SKM-1 treated with dmso at 0.1 percent for 144 hours (cell line): ENCODE data around the gene FAM3D.

Source experiments
- DNase-seq: peaks from one replicate; lab custom pipeline; 2025; ENCODE audit not compliant: unreplicated experiment; lab: John Stamatoyannopoulos, UW

Gene FAM3D

DNA sequence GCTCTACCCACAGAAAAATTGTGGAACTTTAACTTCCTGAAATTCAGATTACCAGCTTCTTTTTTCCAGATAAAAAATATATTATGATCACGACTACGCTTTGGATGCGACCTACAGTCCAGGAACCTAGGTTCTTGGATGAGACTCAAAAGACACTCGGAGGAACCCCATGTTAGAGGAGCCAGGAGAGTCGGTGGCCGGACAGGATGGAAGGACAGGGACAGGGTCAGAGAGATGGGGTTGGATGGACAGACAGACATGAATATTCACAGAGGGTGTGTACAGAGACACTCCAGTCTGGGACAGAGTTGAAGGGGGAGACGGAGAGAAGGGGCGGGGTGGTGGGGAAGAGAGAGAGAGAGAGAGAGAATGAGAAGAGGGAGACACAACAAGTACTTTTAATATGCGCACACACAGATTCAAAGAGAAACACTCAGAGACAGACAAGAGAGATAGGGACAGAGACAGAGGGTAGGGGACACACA is 9.5 kb downstream of the FAM3D start:
- no peak for DNase-seq

DNA sequence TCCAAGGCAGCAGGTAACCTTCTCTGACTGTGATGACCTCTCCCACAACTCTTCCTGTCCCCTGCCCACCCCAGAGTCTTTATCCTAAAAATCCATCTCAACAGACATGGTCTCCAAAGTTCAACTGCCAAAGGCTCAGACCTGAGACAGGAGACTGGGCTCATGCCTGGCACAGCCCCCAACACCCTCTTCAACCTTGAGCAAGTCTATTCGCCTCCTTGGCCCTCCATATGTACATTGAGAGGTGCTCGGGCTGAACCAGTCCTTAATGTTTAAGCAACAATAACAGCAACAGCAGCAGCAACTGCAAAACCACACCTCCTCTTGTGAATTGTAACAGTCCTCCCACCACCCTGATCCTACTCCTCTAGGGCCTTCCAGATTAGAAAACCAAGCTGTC is 9.9 kb downstream of the FAM3D start:
- no peak for DNase-seq

DNA sequence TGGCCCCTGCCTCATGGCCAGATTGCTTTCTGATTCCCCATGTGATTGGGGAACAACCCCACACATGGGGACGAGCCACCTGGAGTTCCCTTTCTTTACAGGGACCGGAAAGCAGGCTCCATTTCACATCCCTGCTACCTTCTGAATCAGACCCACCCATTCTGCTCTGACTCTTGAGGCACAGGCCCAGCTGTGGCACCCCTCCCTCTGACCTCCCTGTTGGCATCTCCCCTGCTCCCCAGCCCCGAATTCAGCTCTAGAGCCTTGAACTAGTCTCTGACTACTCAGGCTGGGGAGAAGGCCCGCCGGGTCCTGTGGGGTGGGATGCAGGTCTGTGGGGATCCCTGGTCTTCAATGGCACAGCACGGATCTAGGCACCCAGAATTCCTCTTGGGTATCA is 12.1 kb downstream of the FAM3D start:
- no peak for DNase-seq

- DNase-seq: no peak
Measured at GRCh38 chr3:58652624-58653023, 13.9 kb downstream of the FAM3D start.

DNA sequence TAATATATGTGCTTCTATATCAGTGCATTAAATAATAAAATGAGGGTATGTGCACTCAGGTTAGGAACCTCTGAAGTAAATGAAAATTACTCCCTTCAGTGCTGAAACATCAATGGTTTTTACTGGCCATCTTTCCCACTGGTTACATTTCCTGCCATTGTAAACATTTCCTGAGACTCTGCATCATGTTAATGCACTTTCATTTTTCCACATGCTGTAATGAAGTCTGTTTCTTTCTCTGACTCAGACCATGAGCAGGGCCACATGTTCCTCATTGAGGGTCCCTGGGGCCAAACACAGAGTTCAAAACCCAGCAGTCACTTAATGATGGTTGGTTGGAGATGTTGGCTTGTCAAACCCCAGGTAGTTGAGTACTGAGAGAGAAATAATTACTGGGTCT is 15.3 kb downstream of the FAM3D start:
- DNase-seq: no peak

GRCh38 chr3:58647381-58648141 is 19.0 kb downstream of the FAM3D start:
- DNase-seq: no peak

DNA sequence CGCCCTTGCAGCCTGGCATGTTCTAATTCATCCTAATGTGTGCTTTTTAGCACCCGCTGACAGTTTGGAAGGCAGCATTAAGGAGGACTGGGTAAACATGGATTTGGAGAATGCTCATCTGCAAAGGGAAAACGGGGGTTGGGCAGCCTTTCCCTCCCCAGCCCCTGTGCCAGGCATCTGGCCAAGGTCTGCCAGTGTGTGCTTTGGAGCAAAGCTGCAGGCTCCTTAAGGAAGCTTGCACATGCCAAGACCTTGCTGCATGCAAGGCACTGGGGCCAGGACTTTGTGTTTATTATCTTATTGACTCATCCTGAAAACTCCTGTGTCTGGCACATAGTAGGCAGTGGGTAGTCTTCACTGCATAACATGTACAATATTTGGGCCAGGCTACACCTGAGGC is 20.1 kb downstream of the FAM3D start:
- DNase-seq: no peak

- no peak for DNase-seq
Measured at GRCh38 chr3:58645726-58646125, 20.8 kb downstream of the FAM3D start.

DNA sequence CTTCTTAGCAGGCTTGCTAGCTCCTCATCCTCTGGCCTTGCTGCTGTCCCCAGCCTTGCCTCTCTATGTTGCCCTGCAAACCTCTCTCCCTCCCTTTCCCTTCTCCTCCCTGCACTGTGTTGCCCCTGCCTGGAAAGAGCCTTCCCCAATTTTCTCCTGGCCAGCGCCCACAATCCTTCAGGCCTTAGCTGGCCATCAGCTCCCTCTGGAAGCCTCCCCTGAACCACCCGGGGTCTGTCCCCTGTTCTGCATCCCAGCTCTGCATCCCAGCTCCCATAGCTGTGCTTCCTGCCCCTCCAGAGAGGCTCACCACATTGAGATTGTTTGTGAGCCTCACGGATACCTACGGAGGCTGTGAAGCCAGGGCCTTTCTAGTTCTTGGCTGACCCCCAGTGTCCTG is 23.7 kb downstream of the FAM3D start:
- DNase-seq: no peak

DNA sequence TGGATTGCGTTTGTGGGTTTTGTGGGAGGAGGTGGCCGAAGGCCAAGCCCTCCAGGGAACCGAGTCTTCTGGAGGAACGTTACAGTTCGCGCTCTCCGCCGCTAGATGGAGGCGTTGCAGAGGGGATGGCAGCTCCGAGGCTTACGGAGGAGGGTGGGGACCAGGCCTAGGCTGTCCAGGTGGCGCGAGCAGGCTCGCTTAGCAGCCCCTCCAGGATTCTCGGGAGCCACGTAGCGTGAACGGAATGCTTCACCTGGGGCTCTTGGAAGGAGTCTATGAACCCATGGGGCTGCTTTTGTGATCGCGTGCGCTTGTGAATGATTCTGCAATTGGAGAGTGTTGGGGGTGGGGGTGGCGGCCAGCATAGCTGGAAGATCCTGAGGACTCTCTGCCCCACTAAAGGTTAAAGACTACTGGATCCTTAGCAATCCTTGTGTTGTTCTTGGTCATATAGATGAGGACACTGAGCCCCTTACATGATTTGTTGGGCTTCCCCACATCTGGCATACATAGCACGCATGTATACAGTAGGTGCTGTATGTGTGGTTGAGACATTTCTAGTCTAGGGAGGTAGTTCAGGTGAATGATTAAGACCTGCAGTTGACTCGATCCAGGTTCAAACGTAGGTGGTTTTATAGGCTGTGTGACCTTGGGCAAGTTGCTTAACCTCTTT is 25.7 kb downstream of the FAM3D start:
- peak; percentile 49 for DNase-seq

GRCh38 chr3:58639842-58640241 is 26.7 kb downstream of the FAM3D start:
- DNase-seq: no peak

GRCh38 chr3:58639001-58639400 is 27.6 kb downstream of the FAM3D start:
- no peak for DNase-seq

- no peak for DNase-seq
Measured at GRCh38 chr3:58638591-58638990, 28.0 kb downstream of the FAM3D start.

GRCh38 chr3:58637509-58637908 is 29.1 kb downstream of the FAM3D start:
- DNase-seq: no peak

GRCh38 chr3:58635371-58636285 is 30.9 kb downstream of the FAM3D start:
- DNase-seq: no peak

GRCh38 chr3:58633157-58633865 is 33.3 kb downstream of the FAM3D start:
- DNase-seq: no peak

DNA sequence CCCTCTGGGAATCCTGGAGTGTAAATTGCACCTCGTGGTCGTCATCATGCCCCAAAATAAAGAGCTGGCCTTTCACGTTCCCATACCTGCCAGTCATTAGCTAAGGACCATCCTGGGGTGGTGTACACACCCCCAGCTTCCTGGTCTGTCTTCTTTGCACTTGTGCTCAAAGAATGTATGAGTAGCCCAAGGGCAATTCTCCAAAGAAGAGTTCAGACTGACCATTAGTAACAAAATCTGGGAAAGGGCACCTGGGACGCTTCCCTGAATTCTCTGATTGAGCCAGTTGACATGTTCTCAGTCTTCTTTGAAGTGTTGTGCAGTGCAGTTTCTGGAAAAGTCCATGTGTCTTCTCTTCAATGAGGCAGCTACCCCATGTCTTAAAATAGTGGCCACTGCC is 34.8 kb downstream of the FAM3D start:
- DNase-seq: no peak

- DNase-seq: no peak
Measured at GRCh38 chr3:58630710-58631092, 35.9 kb downstream of the FAM3D start.

- DNase-seq: peak; percentile 44
Measured at GRCh38 chr3:58630076-58630709, 36.4 kb downstream of the FAM3D start.

DNA sequence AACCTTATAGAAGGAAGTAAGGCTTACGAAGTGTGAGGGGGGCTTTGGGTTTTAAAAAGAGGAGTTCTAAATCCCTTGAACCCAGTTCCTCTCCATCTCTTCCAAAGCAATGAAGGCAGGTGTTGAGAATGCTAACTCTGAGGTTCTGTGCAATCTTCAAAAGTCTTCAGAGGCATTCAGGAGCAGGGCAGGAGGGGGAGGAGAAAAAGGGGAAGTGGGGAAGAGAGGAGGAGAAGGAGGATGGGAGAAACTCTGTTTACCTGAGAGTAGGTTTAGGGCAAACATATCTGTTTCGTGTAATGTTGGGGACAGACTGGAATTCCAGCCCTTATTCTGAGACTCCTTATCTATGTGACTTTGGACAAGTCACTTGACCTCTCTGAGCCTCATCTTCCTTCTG is 36.9 kb downstream of the FAM3D start:
- DNase-seq: peak; percentile 23
